ENCODE measurements around the gene ACP2. TPM values are rescaled to one million over a fixed set of nuclear protein-coding genes. Genes with fewer than 3 reads are reported as not detected.
A peak's percentile ranks its signal among the peaks of the same experiment; 100 is the strongest.

The ACP2 gene, protein sequence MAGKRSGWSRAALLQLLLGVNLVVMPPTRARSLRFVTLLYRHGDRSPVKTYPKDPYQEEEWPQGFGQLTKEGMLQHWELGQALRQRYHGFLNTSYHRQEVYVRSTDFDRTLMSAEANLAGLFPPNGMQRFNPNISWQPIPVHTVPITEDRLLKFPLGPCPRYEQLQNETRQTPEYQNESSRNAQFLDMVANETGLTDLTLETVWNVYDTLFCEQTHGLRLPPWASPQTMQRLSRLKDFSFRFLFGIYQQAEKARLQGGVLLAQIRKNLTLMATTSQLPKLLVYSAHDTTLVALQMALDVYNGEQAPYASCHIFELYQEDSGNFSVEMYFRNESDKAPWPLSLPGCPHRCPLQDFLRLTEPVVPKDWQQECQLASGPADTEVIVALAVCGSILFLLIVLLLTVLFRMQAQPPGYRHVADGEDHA
- total RNA-seq (2014; rRNA removed; shearing (Covaris generic)), result 27.1 and 39.9 TPM in 2 replicates

DNA sequence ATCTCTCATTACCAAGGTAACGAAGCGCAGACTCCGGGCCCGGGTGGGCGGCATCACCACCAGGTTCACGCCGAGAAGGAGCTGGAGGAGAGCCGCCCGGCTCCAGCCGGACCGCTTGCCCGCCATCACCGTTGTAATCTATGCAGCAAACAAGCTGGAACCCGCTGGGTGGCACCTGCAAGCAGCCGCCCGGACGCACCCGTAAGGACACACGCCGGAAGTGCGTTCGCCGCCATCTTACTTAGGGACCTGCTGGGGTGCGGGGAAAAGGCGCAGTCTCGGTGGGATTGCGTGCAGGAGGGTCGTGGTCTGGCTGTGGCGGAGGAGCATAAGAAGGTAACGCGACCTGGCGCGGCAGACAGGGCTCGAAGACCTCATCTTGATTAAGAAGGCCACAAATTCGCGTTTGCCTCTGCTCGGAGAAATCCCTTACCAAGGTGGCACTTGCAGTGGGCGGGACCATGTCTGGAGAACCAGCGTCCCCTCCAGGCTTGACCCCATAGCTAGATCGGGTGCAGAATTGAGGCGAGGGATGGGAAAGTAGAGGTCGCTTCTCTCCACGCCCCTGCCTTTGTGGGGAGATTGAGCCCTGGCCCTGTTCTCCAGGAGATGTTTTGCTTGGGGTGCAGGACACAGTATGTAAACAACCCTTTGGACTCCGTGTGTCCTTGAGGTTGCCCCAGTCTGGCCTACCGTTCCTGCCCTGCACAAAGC, at the start of gene ACP2:
ACP2 (minus strand) TSS at position 151 of the 714 bp plus-strand sequence; CDS start at position 126, 25 bp downstream.
- peak; percentile 82 for DNase-seq (ENCODE audit: low read depth)

DNA sequence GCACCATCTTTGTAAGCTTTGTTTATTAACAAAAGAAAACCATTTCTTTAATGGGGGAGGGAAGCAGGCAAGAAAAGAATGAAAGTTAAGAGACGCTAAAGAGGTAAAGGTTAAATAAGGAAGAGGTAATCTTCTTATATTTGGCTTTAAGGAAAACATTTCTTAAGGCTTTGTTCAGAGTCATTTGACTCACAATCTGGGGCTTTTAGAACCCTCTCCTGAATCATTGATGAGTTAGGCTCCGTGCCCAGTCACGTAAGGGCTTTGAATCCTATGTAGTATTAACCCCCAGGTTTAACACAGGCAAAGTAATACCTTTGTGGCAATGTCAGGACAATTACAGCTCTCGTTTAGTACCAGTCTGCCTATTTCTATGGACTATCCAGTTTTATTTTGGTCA, 47.4 kb upstream of the ACP2 start:
- DNase-seq (ENCODE audit: low read depth), result no peak

DNA sequence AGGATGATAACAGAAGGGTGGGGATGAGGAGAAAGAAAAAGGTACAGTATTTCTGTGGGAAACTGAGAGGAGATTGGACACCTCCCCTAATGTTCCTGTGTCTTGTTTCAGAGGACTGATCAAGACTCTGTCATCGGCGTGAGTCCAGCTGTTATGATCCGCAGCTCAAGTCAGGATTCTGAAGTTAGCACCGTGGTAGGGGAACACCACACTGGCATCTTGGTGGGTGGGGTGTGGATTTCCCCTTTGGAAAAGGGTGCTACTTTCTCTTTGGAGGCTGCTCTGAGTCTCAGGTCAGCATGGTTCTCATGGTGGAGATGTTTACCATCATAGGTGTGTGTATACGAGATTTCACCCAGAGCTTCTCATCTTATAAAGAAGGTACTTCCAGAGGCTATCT, 46.8 kb upstream of the ACP2 start:
- DNase-seq (ENCODE audit: low read depth), result no peak

DNA sequence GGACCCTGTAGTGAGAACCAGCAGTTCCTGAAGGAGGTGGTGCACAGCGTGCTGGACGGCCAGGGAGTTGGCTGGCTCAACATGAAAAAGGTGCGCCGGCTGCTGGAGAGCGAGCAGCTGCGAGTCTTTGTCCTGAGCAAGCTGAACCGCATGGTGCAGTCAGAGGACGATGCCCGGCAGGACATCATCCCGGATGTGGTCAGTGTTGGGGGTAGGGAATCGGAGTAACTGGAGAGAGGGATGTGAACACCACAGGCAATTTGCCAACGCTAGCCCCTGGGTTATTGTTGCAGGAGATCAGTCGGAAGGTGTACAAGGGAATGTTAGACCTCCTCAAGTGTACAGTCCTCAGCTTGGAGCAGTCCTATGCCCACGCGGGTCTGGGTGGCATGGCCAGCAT, 41.2 kb upstream of the ACP2 start:
- no peak for DNase-seq (ENCODE audit: low read depth)

GRCh38 chr11:47288066-47288465, 39.5 kb upstream of the ACP2 start:
- DNase-seq (ENCODE audit: low read depth), result no peak

DNA sequence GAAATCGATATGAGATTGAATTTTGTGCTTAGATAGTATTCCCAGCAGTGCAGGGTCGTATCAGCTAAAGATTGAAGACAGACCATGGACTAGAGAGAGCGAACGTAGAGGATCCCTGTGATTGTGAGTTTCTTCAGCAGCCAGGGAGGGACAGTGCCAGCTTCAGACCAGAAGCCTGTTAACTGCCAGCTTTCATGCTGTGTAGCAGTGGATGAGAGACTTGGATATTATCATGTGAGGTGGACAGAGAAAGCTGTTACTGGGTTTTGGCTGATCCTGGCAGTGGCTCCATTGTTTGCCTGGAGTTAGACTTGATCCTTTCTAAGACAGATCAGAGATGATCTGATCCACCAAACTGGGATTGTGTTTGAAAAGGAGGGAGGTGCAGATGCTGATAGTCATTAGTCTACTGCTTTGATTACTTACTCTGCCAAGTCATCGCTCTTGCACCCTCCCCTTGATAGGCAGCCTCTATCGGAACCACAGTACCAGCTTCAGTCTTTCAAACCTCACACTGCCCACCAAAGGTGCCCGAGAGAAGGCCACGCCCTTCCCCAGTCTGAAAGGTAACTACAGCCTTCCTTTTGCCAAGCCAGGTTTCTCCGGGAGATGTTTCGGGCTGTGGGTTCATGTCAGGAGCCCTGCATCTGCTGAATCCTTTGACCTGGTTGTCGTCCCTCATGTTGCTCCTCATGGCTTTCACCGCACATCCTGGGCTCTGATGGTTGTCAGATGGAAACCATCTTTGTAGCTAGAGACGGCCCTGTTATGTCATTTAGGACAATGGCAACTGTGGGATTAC, 37.6 kb upstream of the ACP2 start:
- no peak for DNase-seq (ENCODE audit: low read depth)

- DNase-seq (ENCODE audit: low read depth), result no peak
Observed at GRCh38 chr11:47284151-47284550, 35.5 kb upstream of the ACP2 start.

DNA sequence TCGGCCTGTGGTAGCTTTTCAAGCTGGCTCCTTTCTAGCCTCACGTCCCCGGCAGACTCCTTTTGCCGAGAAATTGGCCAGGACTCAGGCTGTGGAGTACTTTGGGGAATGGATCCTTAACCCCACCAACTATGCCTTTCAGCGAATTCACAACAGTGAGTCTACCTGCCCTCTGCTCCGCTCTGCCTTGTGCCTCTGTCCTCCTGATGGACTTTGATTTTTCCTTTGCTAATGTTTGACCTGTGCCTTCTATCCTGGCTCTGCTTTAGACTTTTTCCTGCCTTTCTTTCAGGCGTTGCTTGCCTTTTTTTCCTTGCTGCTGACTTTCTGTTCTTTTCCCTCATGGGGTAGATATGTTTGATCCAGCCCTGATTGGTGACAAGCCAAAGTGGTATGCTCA, 33.8 kb upstream of the ACP2 start:
- no peak for DNase-seq (ENCODE audit: low read depth)

DNA sequence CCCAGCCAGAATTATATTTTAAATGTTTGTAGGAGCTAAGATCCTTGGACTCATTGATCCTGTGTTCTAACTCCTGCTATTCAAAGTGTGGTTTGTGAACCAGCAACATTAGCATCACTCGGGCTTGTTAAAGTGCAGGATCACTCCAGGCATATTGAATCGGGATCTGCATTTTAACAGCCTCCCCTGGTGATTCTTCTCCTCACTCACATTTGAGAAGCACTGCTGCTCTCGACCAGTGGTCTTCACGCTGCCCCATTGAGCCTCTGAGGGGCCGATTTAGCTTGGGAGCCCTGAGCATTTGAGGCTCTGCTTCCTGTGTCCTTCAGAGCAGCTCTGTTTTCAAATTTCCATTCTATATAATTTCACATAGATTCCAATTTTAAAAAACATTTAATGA, 32.2 kb upstream of the ACP2 start:
- no peak for DNase-seq (ENCODE audit: low read depth)

DNA sequence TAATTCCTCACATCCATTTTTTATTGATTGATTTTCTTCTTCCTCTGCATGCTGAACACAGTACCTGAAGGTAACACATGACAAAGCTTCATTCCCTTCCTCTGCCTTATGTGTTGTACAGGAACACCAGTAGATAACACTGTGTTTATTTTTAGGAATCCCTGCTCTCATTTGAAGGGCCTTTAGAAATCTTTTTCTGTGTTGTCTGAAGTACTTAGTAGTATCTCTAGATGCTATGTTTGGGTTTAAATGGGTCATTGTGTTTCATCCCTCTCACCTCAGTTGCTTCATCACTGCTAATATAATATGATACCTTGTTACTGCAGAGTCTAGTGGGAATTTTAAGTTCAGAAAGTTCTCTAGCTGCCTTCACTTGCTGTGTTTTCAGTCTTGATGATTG, 31.5 kb upstream of the ACP2 start:
- no peak for DNase-seq (ENCODE audit: low read depth)

DNA sequence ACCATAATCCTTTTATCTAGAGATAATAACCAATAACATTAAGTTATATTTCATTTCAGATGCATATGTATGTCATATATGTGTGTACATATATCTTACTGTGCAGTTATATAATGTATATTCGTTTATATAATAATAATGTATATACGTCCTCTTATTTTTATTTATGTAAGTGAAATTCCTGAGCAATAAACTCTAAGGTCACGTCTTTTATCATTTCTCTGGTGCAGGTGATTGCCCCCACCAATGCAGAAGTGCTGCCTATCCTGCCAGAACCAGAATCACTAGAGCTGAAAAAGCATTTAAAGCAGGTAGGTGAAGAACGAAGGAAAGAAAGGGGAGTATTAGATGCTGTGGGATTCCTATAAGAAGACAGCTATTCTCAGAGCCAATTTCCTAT, 30.2 kb upstream of the ACP2 start:
- no peak for DNase-seq (ENCODE audit: low read depth)

GRCh38 chr11:47278058-47278457, 29.4 kb upstream of the ACP2 start:
- no peak for DNase-seq (ENCODE audit: low read depth)

DNA sequence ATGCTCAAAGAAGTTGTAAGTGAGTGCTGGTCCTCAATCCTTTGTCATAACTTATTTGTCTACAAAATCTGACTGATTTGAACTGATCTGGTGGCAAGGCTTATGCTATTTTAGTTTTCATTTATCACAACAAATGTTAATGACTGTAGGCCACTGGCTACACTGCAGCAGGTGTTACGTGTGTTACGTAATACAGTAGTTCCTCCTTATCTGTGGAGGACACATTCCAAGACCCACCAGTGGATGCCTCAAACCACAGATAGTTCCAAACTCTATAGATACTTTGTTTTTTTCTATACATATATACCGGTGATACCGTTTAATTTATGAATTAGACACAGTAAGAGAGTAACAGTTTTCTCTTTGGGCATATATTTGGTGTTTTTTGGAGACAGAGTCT, 28.3 kb upstream of the ACP2 start:
- DNase-seq (ENCODE audit: low read depth), result no peak

DNA sequence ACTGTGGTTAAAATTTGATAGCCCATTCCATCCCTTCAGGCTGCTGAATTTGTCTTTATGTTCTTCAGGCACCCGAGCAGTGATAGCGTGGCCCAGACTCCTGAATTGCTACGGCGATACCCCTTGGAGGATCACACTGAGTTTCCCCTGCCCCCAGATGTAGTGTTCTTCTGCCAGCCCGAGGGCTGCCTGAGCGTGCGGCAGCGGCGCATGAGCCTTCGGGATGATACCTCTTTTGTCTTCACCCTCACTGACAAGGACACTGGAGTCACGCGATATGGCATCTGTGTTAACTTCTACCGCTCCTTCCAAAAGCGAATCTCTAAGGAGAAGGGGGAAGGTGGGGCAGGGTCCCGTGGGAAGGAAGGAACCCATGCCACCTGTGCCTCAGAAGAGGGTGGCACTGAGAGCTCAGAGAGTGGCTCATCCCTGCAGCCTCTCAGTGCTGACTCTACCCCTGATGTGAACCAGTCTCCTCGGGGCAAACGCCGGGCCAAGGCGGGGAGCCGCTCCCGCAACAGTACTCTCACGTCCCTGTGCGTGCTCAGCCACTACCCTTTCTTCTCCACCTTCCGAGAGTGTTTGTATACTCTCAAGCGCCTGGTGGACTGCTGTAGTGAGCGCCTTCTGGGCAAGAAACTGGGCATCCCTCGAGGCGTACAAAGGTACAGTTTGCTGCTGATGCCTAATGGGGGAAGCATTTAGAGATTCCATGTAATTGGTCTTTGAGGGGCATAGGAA, 26.1 kb upstream of the ACP2 start:
- DNase-seq (ENCODE audit: low read depth), result no peak

GRCh38 chr11:47272706-47273105, 24.1 kb upstream of the ACP2 start:
- DNase-seq (ENCODE audit: low read depth), result no peak

GRCh38 chr11:47271961-47272661, 23.5 kb upstream of the ACP2 start:
- no peak for DNase-seq (ENCODE audit: low read depth)

- no peak for DNase-seq (ENCODE audit: low read depth)
Observed at GRCh38 chr11:47271328-47271727, 22.7 kb upstream of the ACP2 start.

GRCh38 chr11:47270331-47271271, 22.0 kb upstream of the ACP2 start:
- DNase-seq (ENCODE audit: low read depth), result peak; percentile 60

- peak; percentile 84 for DNase-seq (ENCODE audit: low read depth)
Observed at GRCh38 chr11:47269829-47270305, 21.3 kb upstream of the ACP2 start, which contains the start of gene MADD. TSS of gene MADD (plus strand) at chr11:47270133.
